ENCODE data around the gene LRWD1.
"Not testable (repeated sequence)": the region's sequence is repeated elsewhere in the genome, so short reads cannot be mapped to it uniquely, and the experiment has no call there.

DNA sequence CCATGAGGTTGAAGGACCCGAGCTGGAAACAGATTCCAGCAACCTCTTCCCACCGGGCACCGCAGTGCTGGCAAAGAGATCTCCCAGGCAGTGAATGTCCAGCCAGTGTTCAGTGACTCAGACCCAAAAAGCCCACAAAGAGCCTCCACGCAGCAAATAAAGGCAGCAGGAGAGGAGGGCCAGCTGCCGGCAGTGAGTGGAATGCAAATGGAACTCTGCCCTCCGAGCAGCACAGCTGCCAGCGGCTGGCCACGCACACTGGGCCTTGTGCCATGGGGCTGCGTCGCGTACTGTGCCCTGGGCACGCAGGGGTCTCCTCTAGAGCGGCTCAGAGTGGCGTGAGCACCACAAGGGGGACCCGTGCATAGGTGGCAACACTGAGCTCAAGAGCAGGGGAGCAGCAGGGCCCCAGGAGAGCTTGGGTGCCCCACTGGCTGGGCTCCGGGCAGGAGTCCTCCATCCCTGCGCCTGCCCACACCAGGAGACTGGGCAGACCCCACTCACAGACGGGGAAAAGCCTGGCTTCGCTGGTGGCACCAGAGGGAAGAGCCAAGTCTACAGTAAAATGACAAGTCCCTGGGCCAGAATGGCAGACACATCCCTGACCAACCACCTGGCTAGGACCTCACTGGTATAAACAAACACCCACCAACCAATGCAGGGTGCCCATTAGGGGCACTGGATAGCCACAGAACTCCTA, 10.1 kb downstream of the LRWD1 start:
- TF ChIP-seq POLR2A, CTCF (IDR thresholded peaks at IDR 0.05): not testable (repeated sequence)

Data from Peyer's patch (tissue), 4 donors.